ENCODE results near the gene CASP10. TPM values are rescaled to one million over a fixed set of nuclear protein-coding genes. Genes with fewer than 3 reads are reported as not detected.

CASP10 gene
- total and polyA plus RNA-seq, 2 of the 4 experiments (the other 2 are of a cell fraction) = 0.12 to 0.90 TPM

GRCh38 chr2:201269764-201270163 is 86.8 kb downstream of the CASP10 start:
- H2BK20ac ChIP-seq (ENCODE audit: low read depth, low read length) = no peak overlapping the region
- no TSS peak for BruUV-seq (replicated peaks)
- intact Hi-C loops (cut with micrococcal nuclease) = no loop called here
- H3K36me3 ChIP-seq (ENCODE audit: control insufficient read depth, insufficient read depth, low read length) = peaks cover 27% of the 10 kb centered on the region
- H2AFZ ChIP-seq (replicated peaks; ENCODE audit: low read length, poor library complexity) = no peak overlapping the region
- no peak overlapping the region for H3K9ac ChIP-seq (ENCODE audit: low read depth, low read length)
- H4K20me1 ChIP-seq (ENCODE audit: insufficient read depth, low read length) = no peaks in the 10 kb centered on the region
- ChIA-PET POLR2A (ENCODE audit: unreplicated experiment) (no interaction called here), CTCF (no interaction called here)
- no peak overlapping the region for H4K8ac ChIP-seq (ENCODE audit: low read depth in 2 of 2, low read length in 2 of 2)
- ATAC-seq (ENCODE audit: low read depth) (no peak), DNase-seq (no peak)
- H3K4me2 ChIP-seq (ENCODE audit: low read depth, low read length) = no peak overlapping the region
- TF ChIP-seq CEBPB (IDR thresholded peaks at IDR 0.05; ENCODE audit: low read depth, low read length) = no peak
- no peak for TF ChIP-seq MAZ (IDR thresholded peaks at IDR 0.05; ENCODE audit: borderline replicate concordance, low read depth, low read length)
- TF ChIP-seq POLR2A (IDR thresholded peaks at IDR 0.05; ENCODE audit: low read depth, low read length) = no peak
- TF ChIP-seq CHD1 (IDR thresholded peaks at IDR 0.05; ENCODE audit: low read depth, low read length) = no peak
- no peak for TF ChIP-seq MAFK (IDR thresholded peaks at IDR 0.05; ENCODE audit: low read depth, low read length)
- no peak for TF ChIP-seq FOS (IDR thresholded peaks at IDR 0.05; ENCODE audit: low read depth, low read length)
- TF ChIP-seq ELK1 (IDR thresholded peaks at IDR 0.05; ENCODE audit: borderline replicate concordance, low read depth, low read length) = no peak
- no peak for TF ChIP-seq RAD21 (IDR thresholded peaks at IDR 0.05; ENCODE audit: low read length)
- TF ChIP-seq SMC3 (IDR thresholded peaks at IDR 0.05; ENCODE audit: low read depth, low read length) = no peak
- no peak for TF ChIP-seq BHLHE40 (IDR thresholded peaks at IDR 0.05; ENCODE audit: low read depth, low read length)
- TF ChIP-seq CTCF (conservative IDR thresholded peaks at IDR 0.05; ENCODE audit: low read depth, low read length) = no peak
- TF ChIP-seq RCOR1 (IDR thresholded peaks at IDR 0.05; ENCODE audit: insufficient replicate concordance, low read length) = no peak
- TF ChIP-seq, protein P1, sequence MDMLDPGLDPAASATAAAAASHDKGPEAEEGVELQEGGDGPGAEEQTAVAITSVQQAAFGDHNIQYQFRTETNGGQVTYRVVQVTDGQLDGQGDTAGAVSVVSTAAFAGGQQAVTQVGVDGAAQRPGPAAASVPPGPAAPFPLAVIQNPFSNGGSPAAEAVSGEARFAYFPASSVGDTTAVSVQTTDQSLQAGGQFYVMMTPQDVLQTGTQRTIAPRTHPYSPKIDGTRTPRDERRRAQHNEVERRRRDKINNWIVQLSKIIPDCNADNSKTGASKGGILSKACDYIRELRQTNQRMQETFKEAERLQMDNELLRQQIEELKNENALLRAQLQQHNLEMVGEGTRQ (IDR thresholded peaks at IDR 0.05; ENCODE audit: low read depth, low read length) = no peak
- TF ChIP-seq RFX5 (IDR thresholded peaks at IDR 0.05; ENCODE audit: low read depth, low read length) = no peak
- TF ChIP-seq MXI1 (IDR thresholded peaks at IDR 0.05; ENCODE audit: borderline replicate concordance, low read depth, low read length) = no peak
- no peak for TF ChIP-seq NFE2L2 (IDR thresholded peaks at IDR 0.05; ENCODE audit: low read depth, low read length)
- H3K9me3 ChIP-seq (ENCODE audit: control insufficient read depth, insufficient read depth, low read length) = no peaks in the 10 kb centered on the region
- no peak overlapping the region for H3K56ac ChIP-seq (ENCODE audit: extremely low read depth, insufficient read depth, low read length)
- no peak overlapping the region for H3K23ac ChIP-seq (ENCODE audit: low read depth, low read length)
- dilution Hi-C loops (cut with HindIII; ENCODE audit: low sequenced_read_pairs, unreplicated experiment) = no loop called here
- no peak overlapping the region for H2BK5ac ChIP-seq (ENCODE audit: low read depth, low read length, poor library complexity, severe bottlenecking)
- no peak overlapping the region for H3K18ac ChIP-seq (ENCODE audit: low read depth, low read length)
- no peak overlapping the region for H2AK5ac ChIP-seq (ENCODE audit: low read depth, low read length)
- no peak overlapping the region for H3K27ac ChIP-seq (ENCODE audit: insufficient read depth, low read length)
- no peak overlapping the region for H3K4me3 ChIP-seq (ENCODE audit: insufficient read depth, low read depth, low read length)
- H3K79me1 ChIP-seq (ENCODE audit: low read depth in 1 of 2, low read length in 2 of 2) = peaks cover 9 to 12% of the 10 kb centered on the region in 2 experiments; a peak in 3 of 4 replicates
- WGBS, 2 experiments (ENCODE audit: extremely low coverage in 2 of 2, insufficient read length in 1 of 2) = no CpG with 5 or more reads among the region's 2 CpGs
- H3K4ac ChIP-seq (ENCODE audit: low read depth, low read length) = no peak overlapping the region
- in situ Hi-C loops (cut with MboI; ENCODE audit: low sequenced_read_pairs) = no loop called here
- no peaks in the 10 kb centered on the region for H3K4me1 ChIP-seq (ENCODE audit: control insufficient read depth, insufficient read depth, low read length)
- H3K9me1 ChIP-seq (ENCODE audit: insufficient read depth, low read length) = no peaks in the 10 kb centered on the region
- H4K5ac ChIP-seq (ENCODE audit: low read depth, low read length) = no peak overlapping the region
- no peak overlapping the region for H3K14ac ChIP-seq (replicated peaks; ENCODE audit: low read depth, low read length)
- H2BK120ac ChIP-seq (ENCODE audit: low read depth, low read length) = no peak overlapping the region
- no peak overlapping the region for H2AK9ac ChIP-seq (replicated peaks; ENCODE audit: low read depth, low read length, poor library complexity)
- H2BK15ac ChIP-seq (ENCODE audit: low read depth, low read length) = no peak overlapping the region
- H4K91ac ChIP-seq (ENCODE audit: insufficient read depth, low read depth, low read length) = no peak overlapping the region
- H3K27me3 ChIP-seq (ENCODE audit: control insufficient read depth, insufficient read depth, low read length) = no peaks in the 10 kb centered on the region

All from IMR-90 (cell line).